HuH-7.5 (cell line): ENCODE measurements around the gene CELF2.
"Not testable (repeated sequence)": the region's sequence is repeated elsewhere in the genome, so short reads cannot be mapped to it uniquely, and the experiment has no call there.

Experiments used
- DNase-seq: peaks from one replicate; pipeline ENCODE4 v3.0.0; 2011; ENCODE audit warnings: low spot score

The CELF2 gene

GRCh38 chr10:11097686-11098085 lies 80.0 kb downstream of the CELF2 start:
- DNase-seq, result no peak

GRCh38 chr10:11098666-11099065 lies 81.0 kb downstream of the CELF2 start:
- DNase-seq, result no peak

GRCh38 chr10:11104772-11105675 lies 87.4 kb downstream of the CELF2 start:
- DNase-seq, result no peak

- DNase-seq, result no peak
Measured at GRCh38 chr10:11105676-11106004, 88.0 kb downstream of the CELF2 start.

- DNase-seq, result no peak
Measured at GRCh38 chr10:11106621-11107374, 89.1 kb downstream of the CELF2 start.

- no peak for DNase-seq
Measured at GRCh38 chr10:11107948-11108347, 90.3 kb downstream of the CELF2 start.

- DNase-seq, result no peak
Measured at GRCh38 chr10:11108356-11108755, 90.7 kb downstream of the CELF2 start.

- no peak for DNase-seq
Measured at GRCh38 chr10:11109590-11109989, 91.9 kb downstream of the CELF2 start.

- DNase-seq, result no peak
Measured at GRCh38 chr10:11110539-11110938, 92.9 kb downstream of the CELF2 start.

GRCh38 chr10:11111490-11111889 lies 93.8 kb downstream of the CELF2 start:
- no peak for DNase-seq

- no peak for DNase-seq
Measured at GRCh38 chr10:11112718-11113117, 95.0 kb downstream of the CELF2 start.

- DNase-seq, result no peak
Measured at GRCh38 chr10:11113156-11113555, 95.5 kb downstream of the CELF2 start.

- DNase-seq, result no peak
Measured at GRCh38 chr10:11114269-11114668, 96.6 kb downstream of the CELF2 start.

GRCh38 chr10:11115337-11115736 lies 97.7 kb downstream of the CELF2 start:
- DNase-seq, result no peak

GRCh38 chr10:11116361-11116760 lies 98.7 kb downstream of the CELF2 start:
- DNase-seq, result no peak

GRCh38 chr10:11116817-11117216 lies 99.1 kb downstream of the CELF2 start:
- DNase-seq, result no peak

GRCh38 chr10:11118686-11119085 lies 101.0 kb downstream of the CELF2 start:
- DNase-seq, result no peak

GRCh38 chr10:11119843-11120242 lies 102.2 kb downstream of the CELF2 start:
- DNase-seq, result no peak

- DNase-seq, result no peak
Measured at GRCh38 chr10:11120711-11121110, 103.0 kb downstream of the CELF2 start.

GRCh38 chr10:11123892-11124291 lies 106.2 kb downstream of the CELF2 start:
- DNase-seq, result not testable (repeated sequence)

GRCh38 chr10:11125004-11125403 lies 107.3 kb downstream of the CELF2 start:
- DNase-seq, result no peak

- not testable (repeated sequence) for DNase-seq
Measured at GRCh38 chr10:11127017-11127416, 109.3 kb downstream of the CELF2 start.

- DNase-seq, result no peak
Measured at GRCh38 chr10:11131112-11131639, 113.5 kb downstream of the CELF2 start.
